ENCODE data around the gene ARHGEF7. TPM values are rescaled to one million over a fixed set of nuclear protein-coding genes. Genes with fewer than 3 reads are reported as not detected.

Gene ARHGEF7
- total RNA-seq, 2 donors from 2014 or later, result 46.7 to 50.7 TPM

GRCh38 chr13:111177081-111177711 lies 62.1 kb downstream of the ARHGEF7 start:
- Histone ChIP-seq H3K4me3 (no peak overlapping the region), H3K4me1 (peaks cover 4% of the 10 kb centered on the region), H3K9me3 (no peaks in the 10 kb centered on the region), H3K27ac (peak overlapping the region; percentile 41), H3K36me3 (no peaks in the 10 kb centered on the region), H3K9ac (ENCODE audit: low read depth in 2 of 2, low read length in 2 of 2) (peak overlapping the region in 1 of 2 donors; percentile 8), H3K27me3 (no peaks in the 10 kb centered on the region)
- no peak for DNase-seq
- TF ChIP-seq CTCF (IDR thresholded peaks at IDR 0.05), result no peak
- intact Hi-C loops (cut with DNase I), result no loop called here

- Histone ChIP-seq H3K27me3 (no peaks in the 10 kb centered on the region), H3K4me3 (no peak overlapping the region), H3K27ac (peak overlapping the region; percentile 41), H3K9ac (ENCODE audit: low read depth in 2 of 2, low read length in 2 of 2) (no peak overlapping the region), H3K9me3 (no peaks in the 10 kb centered on the region), H3K36me3 (no peaks in the 10 kb centered on the region), H3K4me1 (peaks cover 4% of the 10 kb centered on the region)
- DNase-seq, result no peak
- intact Hi-C loops (cut with DNase I), result no loop called here
- no peak for TF ChIP-seq CTCF (IDR thresholded peaks at IDR 0.05)
Measured at GRCh38 chr13:111177921-111178320, 62.8 kb downstream of the ARHGEF7 start.

GRCh38 chr13:111178402-111178801 lies 63.3 kb downstream of the ARHGEF7 start:
- intact Hi-C loops (cut with DNase I), result no loop called here
- no peaks in the 10 kb centered on the region for H3K9me3 ChIP-seq
- DNase-seq, result no peak
- TF ChIP-seq CTCF (IDR thresholded peaks at IDR 0.05), result no peak
- no peaks in the 10 kb centered on the region for H3K36me3 ChIP-seq
- H3K27me3 ChIP-seq, result no peaks in the 10 kb centered on the region
- no peak overlapping the region for H3K27ac ChIP-seq
- H3K9ac ChIP-seq (ENCODE audit: low read depth in 2 of 2, low read length in 2 of 2), result no peak overlapping the region
- H3K4me1 ChIP-seq, result peaks cover 4% of the 10 kb centered on the region
- no peak overlapping the region for H3K4me3 ChIP-seq

GRCh38 chr13:111179908-111180760 lies 65.0 kb downstream of the ARHGEF7 start:
- peaks cover 4% of the 10 kb centered on the region for H3K4me1 ChIP-seq
- no peak for TF ChIP-seq CTCF (IDR thresholded peaks at IDR 0.05)
- no peaks in the 10 kb centered on the region for H3K27me3 ChIP-seq
- H3K36me3 ChIP-seq, result no peaks in the 10 kb centered on the region
- no peaks in the 10 kb centered on the region for H3K9me3 ChIP-seq
- no peak overlapping the region for H3K27ac ChIP-seq
- H3K4me3 ChIP-seq, result no peak overlapping the region
- intact Hi-C loops (cut with DNase I), result no loop called here
- H3K9ac ChIP-seq (ENCODE audit: low read depth in 2 of 2, low read length in 2 of 2), result no peak overlapping the region
- DNase-seq, result no peak

GRCh38 chr13:111181977-111182376 lies 66.9 kb downstream of the ARHGEF7 start:
- Histone ChIP-seq H3K4me1 (peaks cover 4% of the 10 kb centered on the region), H3K9ac (ENCODE audit: low read depth in 2 of 2, low read length in 2 of 2) (no peak overlapping the region), H3K4me3 (no peak overlapping the region), H3K36me3 (no peaks in the 10 kb centered on the region), H3K9me3 (no peaks in the 10 kb centered on the region), H3K27ac (no peak overlapping the region), H3K27me3 (no peaks in the 10 kb centered on the region)
- no peak for TF ChIP-seq CTCF (IDR thresholded peaks at IDR 0.05)
- intact Hi-C loops (cut with DNase I), result no loop called here
- no peak for DNase-seq
